Measurements from ENCODE around the gene TARS3. TPM values are rescaled to one million over a fixed set of nuclear protein-coding genes. Genes with fewer than 3 reads are reported as not detected.

The TARS3 gene
- total RNA-seq, 1 experiment from 2014 or later = 12.4 TPM

DNA sequence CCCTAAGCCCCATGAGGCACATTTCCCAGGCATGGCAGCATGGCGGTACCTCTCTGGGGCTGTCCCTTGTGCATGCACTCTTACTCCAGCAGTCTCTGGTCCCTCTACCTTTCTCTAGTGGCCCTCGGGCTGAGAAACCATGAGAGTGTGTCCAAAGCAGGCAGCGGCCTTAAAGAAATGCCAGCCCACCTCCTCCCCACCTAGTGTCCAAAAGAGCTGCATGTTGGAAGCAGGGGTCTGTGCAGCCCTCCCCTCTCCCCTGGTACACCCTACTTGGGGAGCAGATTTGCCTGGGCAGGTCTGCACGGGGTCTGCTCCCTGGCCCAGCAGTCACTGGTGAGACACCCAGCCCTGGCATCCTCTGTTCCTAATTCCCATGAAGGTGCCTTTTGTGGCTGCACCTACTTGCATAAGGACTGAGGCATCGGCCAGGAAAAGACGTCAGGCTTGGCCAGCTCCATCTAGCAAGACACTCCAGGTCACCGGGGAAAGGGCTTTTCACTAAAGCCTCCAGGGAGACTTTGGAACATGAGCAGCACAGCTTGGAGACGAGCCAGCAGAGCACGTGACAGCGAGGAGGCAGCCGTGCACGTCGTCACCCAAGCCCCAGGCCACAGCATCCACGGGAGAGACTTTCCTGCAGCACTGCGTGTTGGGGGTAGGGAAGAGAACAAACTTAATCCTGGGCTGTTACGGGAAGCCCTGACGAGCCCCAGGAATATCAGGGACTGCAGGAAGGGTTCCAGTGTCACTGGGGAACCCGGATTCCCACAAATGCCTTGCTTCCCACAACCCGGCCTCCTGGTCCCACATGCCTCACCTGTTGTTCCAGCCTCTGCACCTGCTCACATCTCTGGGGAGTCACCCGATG is 110.9 kb downstream of the TARS3 start:
- in situ Hi-C loops (cut with HindIII; ENCODE audit: low pct_unique_long_range_greater_than_20kb, low sequenced_read_pairs) = no loop called here

DNA sequence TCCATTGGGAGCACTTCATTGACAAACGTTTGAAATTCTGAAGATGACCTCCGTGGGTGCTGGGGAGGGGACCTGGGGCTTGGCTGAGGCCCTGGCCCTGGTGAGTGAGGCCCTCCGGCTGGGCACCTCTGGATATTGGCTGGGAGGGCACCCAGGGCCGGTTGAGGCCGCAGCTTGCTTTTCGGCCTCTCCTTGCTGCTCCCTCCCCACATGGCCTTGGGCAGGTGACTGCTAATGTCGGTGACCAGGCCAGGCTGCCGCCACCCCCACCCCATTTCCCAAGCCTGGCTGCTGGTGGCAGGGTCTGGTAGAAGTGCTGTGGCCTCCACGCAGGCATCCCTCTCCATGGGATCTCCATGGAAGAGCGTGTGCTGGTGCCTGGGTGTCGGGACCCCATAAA is 111.6 kb downstream of the TARS3 start:
- no TSS peak for BruUV-seq (replicated peaks)
- in situ Hi-C loops (cut with HindIII; ENCODE audit: low pct_unique_long_range_greater_than_20kb, low sequenced_read_pairs) (no loop called here), intact Hi-C loops (cut with micrococcal nuclease; ENCODE audit: unreplicated experiment) (no loop called here)
- Histone ChIP-seq H3K9me3 (ENCODE audit: control insufficient read depth, insufficient read depth, low read depth, low read length) (no peaks in the 10 kb centered on the region), H3K36me3 (ENCODE audit: control insufficient read depth, insufficient read depth, low read length) (no peaks in the 10 kb centered on the region), H3K4me3 (ENCODE audit: low read depth in 2 of 2, low read length in 2 of 2) (no peak overlapping the region), H3K4me1 (ENCODE audit: control insufficient read depth, insufficient read depth, low read length) (peaks cover 10% of the 10 kb centered on the region), H3K27ac (ENCODE audit: low read length) (no peak overlapping the region), H3K27me3 (ENCODE audit: control insufficient read depth, insufficient read depth, low read length) (no peaks in the 10 kb centered on the region)
- ChIA-PET POLR2A (no interaction called here), CTCF (no interaction called here)
- TF ChIP-seq, protein P1, sequence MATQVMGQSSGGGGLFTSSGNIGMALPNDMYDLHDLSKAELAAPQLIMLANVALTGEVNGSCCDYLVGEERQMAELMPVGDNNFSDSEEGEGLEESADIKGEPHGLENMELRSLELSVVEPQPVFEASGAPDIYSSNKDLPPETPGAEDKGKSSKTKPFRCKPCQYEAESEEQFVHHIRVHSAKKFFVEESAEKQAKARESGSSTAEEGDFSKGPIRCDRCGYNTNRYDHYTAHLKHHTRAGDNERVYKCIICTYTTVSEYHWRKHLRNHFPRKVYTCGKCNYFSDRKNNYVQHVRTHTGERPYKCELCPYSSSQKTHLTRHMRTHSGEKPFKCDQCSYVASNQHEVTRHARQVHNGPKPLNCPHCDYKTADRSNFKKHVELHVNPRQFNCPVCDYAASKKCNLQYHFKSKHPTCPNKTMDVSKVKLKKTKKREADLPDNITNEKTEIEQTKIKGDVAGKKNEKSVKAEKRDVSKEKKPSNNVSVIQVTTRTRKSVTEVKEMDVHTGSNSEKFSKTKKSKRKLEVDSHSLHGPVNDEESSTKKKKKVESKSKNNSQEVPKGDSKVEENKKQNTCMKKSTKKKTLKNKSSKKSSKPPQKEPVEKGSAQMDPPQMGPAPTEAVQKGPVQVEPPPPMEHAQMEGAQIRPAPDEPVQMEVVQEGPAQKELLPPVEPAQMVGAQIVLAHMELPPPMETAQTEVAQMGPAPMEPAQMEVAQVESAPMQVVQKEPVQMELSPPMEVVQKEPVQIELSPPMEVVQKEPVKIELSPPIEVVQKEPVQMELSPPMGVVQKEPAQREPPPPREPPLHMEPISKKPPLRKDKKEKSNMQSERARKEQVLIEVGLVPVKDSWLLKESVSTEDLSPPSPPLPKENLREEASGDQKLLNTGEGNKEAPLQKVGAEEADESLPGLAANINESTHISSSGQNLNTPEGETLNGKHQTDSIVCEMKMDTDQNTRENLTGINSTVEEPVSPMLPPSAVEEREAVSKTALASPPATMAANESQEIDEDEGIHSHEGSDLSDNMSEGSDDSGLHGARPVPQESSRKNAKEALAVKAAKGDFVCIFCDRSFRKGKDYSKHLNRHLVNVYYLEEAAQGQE (IDR thresholded peaks at IDR 0.05; ENCODE audit: insufficient read depth in 1 of 2, low read depth in 2 of 2, low read length in 1 of 2) = no peak
- TF ChIP-seq POLR2AphosphoS5 (IDR thresholded peaks at IDR 0.05; ENCODE audit: low read depth, low read length) = no peak
- TF ChIP-seq SIN3A (IDR thresholded peaks at IDR 0.05; ENCODE audit: borderline replicate concordance, insufficient read depth, low read depth, low read length) = no peak
- TF ChIP-seq TCF7L2 (IDR thresholded peaks at IDR 0.05; ENCODE audit: low read depth, low read length) = no peak
- TF ChIP-seq, protein P2, sequence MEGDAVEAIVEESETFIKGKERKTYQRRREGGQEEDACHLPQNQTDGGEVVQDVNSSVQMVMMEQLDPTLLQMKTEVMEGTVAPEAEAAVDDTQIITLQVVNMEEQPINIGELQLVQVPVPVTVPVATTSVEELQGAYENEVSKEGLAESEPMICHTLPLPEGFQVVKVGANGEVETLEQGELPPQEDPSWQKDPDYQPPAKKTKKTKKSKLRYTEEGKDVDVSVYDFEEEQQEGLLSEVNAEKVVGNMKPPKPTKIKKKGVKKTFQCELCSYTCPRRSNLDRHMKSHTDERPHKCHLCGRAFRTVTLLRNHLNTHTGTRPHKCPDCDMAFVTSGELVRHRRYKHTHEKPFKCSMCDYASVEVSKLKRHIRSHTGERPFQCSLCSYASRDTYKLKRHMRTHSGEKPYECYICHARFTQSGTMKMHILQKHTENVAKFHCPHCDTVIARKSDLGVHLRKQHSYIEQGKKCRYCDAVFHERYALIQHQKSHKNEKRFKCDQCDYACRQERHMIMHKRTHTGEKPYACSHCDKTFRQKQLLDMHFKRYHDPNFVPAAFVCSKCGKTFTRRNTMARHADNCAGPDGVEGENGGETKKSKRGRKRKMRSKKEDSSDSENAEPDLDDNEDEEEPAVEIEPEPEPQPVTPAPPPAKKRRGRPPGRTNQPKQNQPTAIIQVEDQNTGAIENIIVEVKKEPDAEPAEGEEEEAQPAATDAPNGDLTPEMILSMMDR (IDR thresholded peaks at IDR 0.05) = no peak
- ATAC-seq (no peak), DNase-seq (ENCODE audit: low read depth, low spot score) (no peak)

More for the DNA sequence above, 110.9 kb downstream of the TARS3 start:
- Histone ChIP-seq H3K4me1 (ENCODE audit: control insufficient read depth, insufficient read depth, low read length) (peaks cover 10% of the 10 kb centered on the region), H3K27ac (ENCODE audit: low read length) (no peak overlapping the region), H3K27me3 (ENCODE audit: control insufficient read depth, insufficient read depth, low read length) (no peaks in the 10 kb centered on the region), H3K4me3 (ENCODE audit: low read depth in 2 of 2, low read length in 2 of 2) (no peak overlapping the region), H3K9me3 (ENCODE audit: control insufficient read depth, insufficient read depth, low read depth, low read length) (no peaks in the 10 kb centered on the region), H3K36me3 (ENCODE audit: control insufficient read depth, insufficient read depth, low read length) (no peaks in the 10 kb centered on the region)
- DNase-seq (ENCODE audit: low read depth, low spot score) (no peak), ATAC-seq (no peak)
- CTCF ChIA-PET = no interaction called here
- BruUV-seq (replicated peaks) = no TSS peak
- TF ChIP-seq, protein P2 (IDR thresholded peaks at IDR 0.05) = no peak
- TF ChIP-seq TCF7L2 (IDR thresholded peaks at IDR 0.05; ENCODE audit: low read depth, low read length) (no peak), SIN3A (IDR thresholded peaks at IDR 0.05; ENCODE audit: borderline replicate concordance, insufficient read depth, low read depth, low read length) (no peak), POLR2AphosphoS5 (IDR thresholded peaks at IDR 0.05; ENCODE audit: low read depth, low read length) (no peak)
- TF ChIP-seq, protein P1 (IDR thresholded peaks at IDR 0.05; ENCODE audit: insufficient read depth in 1 of 2, low read depth in 2 of 2, low read length in 1 of 2) = no peak
- intact Hi-C loops (cut with micrococcal nuclease; ENCODE audit: unreplicated experiment) = no loop called here
- POLR2A ChIA-PET = no interaction called here

Measured in Panc1 (cell line).